Kidney (tissue), 14 donors: ENCODE data around the gene SYNGR1. TPM values are rescaled to one million over a fixed set of nuclear protein-coding genes. Genes with fewer than 3 reads are reported as not detected.
"Not testable (repeated sequence)": the region's sequence is repeated elsewhere in the genome, so short reads cannot be mapped to it uniquely, and the experiment has no call there.

Experiments used
- DNase-seq, 5 donors: peaks; one replicate each; pipeline ENCODE4 v3.0.0-alpha.2; 2013 to 2020
- FAIRE-seq: peaks from 2 replicates; lab custom pipeline; 2012; peaks lifted over from hg19 to GRCh38; lab: Jason Lieb, UNC
- H3K27ac ChIP-seq, 2 donors: one replicate each; pipeline ENCODE4 v1.7.0; 2013; ENCODE audit warnings: low read depth in 2 of 2, low read length in 2 of 2, inconsistent platforms in 1 of 2
- H3K27me3 ChIP-seq: one replicate; pipeline ENCODE4 v1.7.1; 2013; ENCODE audit warnings: low read length, inconsistent platforms; ENCODE audit not compliant: control insufficient read depth, insufficient read depth
- H3K36me3 ChIP-seq, 3 donors: one replicate each; pipeline versions ENCODE4 v1.7.0 to v1.7.1; 2013; ENCODE audit warnings: low read length in 3 of 3, control low read depth in 1 of 3, inconsistent platforms in 1 of 3; ENCODE audit not compliant: insufficient read depth in 3 of 3, control insufficient read depth in 2 of 3
- H3K4me1 ChIP-seq, 3 donors: one replicate each; pipeline versions ENCODE4 v1.7.0 to v1.7.1; 2013; ENCODE audit warnings: low read length in 3 of 3, inconsistent platforms in 1 of 3, low read depth in 1 of 3; ENCODE audit not compliant: control insufficient read depth in 2 of 3, insufficient read depth in 2 of 3
- H3K4me3 ChIP-seq, 3 donors: one replicate each; pipeline versions ENCODE4 v1.7.0 to v1.8.1; 2013; ENCODE audit warnings: low read length in 3 of 3, control low read depth in 1 of 3, inconsistent platforms in 1 of 3
- H3K9ac ChIP-seq, 3 donors: one replicate each; pipeline versions ENCODE4 v1.7.0 to v1.7.1; 2013; ENCODE audit warnings: low read length in 3 of 3, control low read depth in 1 of 3, inconsistent platforms in 1 of 3
- H3K9me3 ChIP-seq, 3 donors: one replicate each; pipeline versions ENCODE4 v1.7.0 to v1.7.1; 2013; ENCODE audit warnings: low read length in 3 of 3, control low read depth in 1 of 3, inconsistent platforms in 1 of 3; ENCODE audit not compliant: control insufficient read depth in 2 of 3, insufficient read depth in 1 of 3
- intact Hi-C: fragments of 100-400 bp; cut with DNase I; formaldehyde crosslinking; loops from one replicate; pipeline ENCODE4 v1.11.1; 2022
- polyA plus RNA-seq: library from polyadenylated mRNA; stranded (reverse); fragments of 350-450 nt; fragmentation: Illumina TruSeq; extraction: RNeasy Lipid Tissue Mini Kit (QIAGEN cat#74804); gene quantifications from one replicate; pipeline ENCODE4 v1.2.3, GENCODE V29; 2014; ENCODE audit warnings: low read depth, low replicate concordance; ENCODE audit not compliant: insufficient read depth
- total RNA-seq: library from RNA; stranded (reverse); fragmentation: NEBNext Ultra II Directional; extraction: Animal tissue kit (Norgen Biotek cat#: 25700); gene quantifications from one replicate; pipeline ENCODE4 v1.2.1, GENCODE V29; 2021
- TF ChIP-seq, protein P1 (sequence below): IDR thresholded peaks from 3 replicates; pipeline ENCODE4 v1.5.1; 2012; ENCODE audit warnings: mild to moderate bottlenecking, moderate library complexity, borderline replicate concordance; ENCODE audit not compliant: insufficient read depth; ENCODE audit errors: extremely low read depth
- donor health status: control.
- donor health status: control.
- donor health status: control.
- donor health status: control.
- donor health status: control.
- donor health status: DM: yes; HTN: yes; CAD: no.
- donor health status: Normal renal cell carcinoma (clear cell type).

The SYNGR1 gene
- total and polyA plus RNA-seq, 2 donors from 2014 or later: 21.5 to 43.0 TPM

- Histone ChIP-seq H3K27me3 (no peaks in the 10 kb centered on the region), H3K36me3 (no peaks in the 10 kb centered on the region), H3K9ac (no peak overlapping the region), H3K9me3 (no peaks in the 10 kb centered on the region), H3K4me3 (no peak overlapping the region), H3K4me1 (no peaks in the 10 kb centered on the region), H3K27ac (no peak overlapping the region)
- TF ChIP-seq, protein P1, sequence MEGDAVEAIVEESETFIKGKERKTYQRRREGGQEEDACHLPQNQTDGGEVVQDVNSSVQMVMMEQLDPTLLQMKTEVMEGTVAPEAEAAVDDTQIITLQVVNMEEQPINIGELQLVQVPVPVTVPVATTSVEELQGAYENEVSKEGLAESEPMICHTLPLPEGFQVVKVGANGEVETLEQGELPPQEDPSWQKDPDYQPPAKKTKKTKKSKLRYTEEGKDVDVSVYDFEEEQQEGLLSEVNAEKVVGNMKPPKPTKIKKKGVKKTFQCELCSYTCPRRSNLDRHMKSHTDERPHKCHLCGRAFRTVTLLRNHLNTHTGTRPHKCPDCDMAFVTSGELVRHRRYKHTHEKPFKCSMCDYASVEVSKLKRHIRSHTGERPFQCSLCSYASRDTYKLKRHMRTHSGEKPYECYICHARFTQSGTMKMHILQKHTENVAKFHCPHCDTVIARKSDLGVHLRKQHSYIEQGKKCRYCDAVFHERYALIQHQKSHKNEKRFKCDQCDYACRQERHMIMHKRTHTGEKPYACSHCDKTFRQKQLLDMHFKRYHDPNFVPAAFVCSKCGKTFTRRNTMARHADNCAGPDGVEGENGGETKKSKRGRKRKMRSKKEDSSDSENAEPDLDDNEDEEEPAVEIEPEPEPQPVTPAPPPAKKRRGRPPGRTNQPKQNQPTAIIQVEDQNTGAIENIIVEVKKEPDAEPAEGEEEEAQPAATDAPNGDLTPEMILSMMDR: no peak
- FAIRE-seq (no peak), DNase-seq (no peak)
- intact Hi-C loops: no loop called here
Observed at GRCh38 chr22:39325392-39325932, 24.3 kb upstream of the SYNGR1 start.

DNA sequence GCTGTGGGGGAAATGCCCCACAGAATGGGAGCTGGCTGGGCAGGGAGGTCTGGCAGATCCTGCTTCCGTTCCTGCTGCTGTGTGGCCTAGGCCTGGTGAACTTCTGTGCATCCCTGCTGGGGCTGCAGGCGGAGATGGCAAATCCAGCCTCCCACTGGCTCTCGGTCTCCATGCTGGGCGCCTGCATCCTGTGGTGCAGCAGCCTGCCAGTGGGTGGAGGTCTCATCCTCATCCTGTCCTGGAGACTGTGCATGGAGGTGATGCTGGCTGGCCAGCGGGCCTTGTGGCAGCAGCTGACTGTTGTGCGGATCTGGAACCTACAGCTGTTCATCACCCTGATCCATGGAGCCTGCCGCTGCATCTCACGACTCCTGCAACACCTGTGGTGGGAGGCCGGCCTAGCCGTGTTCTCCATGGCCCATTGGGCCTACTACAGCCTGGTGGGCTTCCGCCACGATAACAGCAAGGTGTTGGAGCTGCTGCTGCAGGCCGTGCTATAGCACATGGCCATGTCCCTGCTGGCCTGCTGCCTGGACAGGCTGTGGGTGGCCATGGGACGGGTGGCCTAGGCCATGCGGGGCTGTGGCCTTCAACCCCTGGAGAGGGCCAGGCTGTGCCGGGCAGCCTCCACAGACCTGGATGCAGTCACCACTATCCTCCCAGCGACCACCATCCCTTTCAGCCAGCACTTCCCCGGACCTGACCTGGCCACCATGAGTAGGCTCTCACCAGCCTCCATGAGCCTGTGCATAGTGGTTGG is 21.6 kb upstream of the SYNGR1 start:
- no peak overlapping the region for H3K4me3 ChIP-seq
- no peak overlapping the region for H3K27ac ChIP-seq
- DNase-seq (no peak), FAIRE-seq (no peak)
- no peaks in the 10 kb centered on the region for H3K4me1 ChIP-seq
- intact Hi-C loops: no loop called here
- H3K9ac ChIP-seq: no peak overlapping the region
- no peaks in the 10 kb centered on the region for H3K9me3 ChIP-seq
- TF ChIP-seq, protein P1: no peak
- H3K27me3 ChIP-seq: no peaks in the 10 kb centered on the region
- no peaks in the 10 kb centered on the region for H3K36me3 ChIP-seq

GRCh38 chr22:39330553-39330952 is 19.2 kb upstream of the SYNGR1 start:
- FAIRE-seq, DNase-seq, H3K4me3 ChIP-seq, H3K9ac ChIP-seq, H3K9me3 ChIP-seq, H3K4me1 ChIP-seq, H3K36me3 ChIP-seq, intact Hi-C loops, H3K27ac ChIP-seq, H3K27me3 ChIP-seq: not testable (repeated sequence)

GRCh38 chr22:39332441-39333064 is 17.2 kb upstream of the SYNGR1 start:
- Histone ChIP-seq H3K9me3 (no peaks in the 10 kb centered on the region), H3K9ac (no peak overlapping the region), H3K36me3 (no peaks in the 10 kb centered on the region), H3K4me1 (no peaks in the 10 kb centered on the region), H3K27ac (no peak overlapping the region), H3K27me3 (no peaks in the 10 kb centered on the region), H3K4me3 (no peak overlapping the region)
- TF ChIP-seq, protein P1: no peak
- DNase-seq (peak in 1 of 5 donors; percentile 59), FAIRE-seq (peak; percentile 85)
- intact Hi-C loops: no loop called here
